Neural cell (in vitro differentiated cells): ENCODE measurements around the gene SSTR5. TPM values are rescaled to one million over a fixed set of nuclear protein-coding genes. Genes with fewer than 3 reads are reported as not detected.

ENCODE experiments used
- H2AFZ ChIP-seq: fragments of 200-600, 300-800 bp; sonication (generic), shearing (Covaris generic); 2 replicates; pipeline ENCODE4 v1.6.0; 2014; ENCODE audit warnings: low read depth, mild to moderate bottlenecking, antibody characterized with exemption, low read length, moderate library complexity
- H3F3A ChIP-seq: fragments of 200-600 bp; shearing (Covaris generic); 2 replicates; pipeline ENCODE4 v1.6.1; 2016; ENCODE audit warnings: mild to moderate bottlenecking, moderate library complexity, mixed read lengths, antibody characterized with exemption, low read length; ENCODE audit not compliant: insufficient read depth, poor library complexity, severe bottlenecking
- H3K27ac ChIP-seq: fragments of 200-600, 300-800 bp; sonication (generic), shearing (Covaris generic); 2 replicates; pipeline ENCODE4 v1.5.1; 2014; ENCODE audit warnings: mild to moderate bottlenecking, low read length, moderate library complexity
- H3K27me3 ChIP-seq: fragments of 300-800, 200-600 bp; sonication (generic), shearing (Covaris generic); 2 replicates; pipeline ENCODE4 v1.6.0; 2014; ENCODE audit warnings: mild to moderate bottlenecking, low read depth, low read length, moderate library complexity; ENCODE audit not compliant: insufficient read depth
- H3K36me3 ChIP-seq: fragments of 300-800, 200-600 bp; sonication (generic), shearing (Covaris generic); 2 replicates; pipeline ENCODE4 v1.5.1; 2014; ENCODE audit warnings: mild to moderate bottlenecking, antibody characterized with exemption, low read length, moderate library complexity; ENCODE audit not compliant: insufficient read depth
- H3K4me2 ChIP-seq: fragments of 300-800, 200-600 bp; sonication (generic), shearing (Covaris generic); 2 replicates; pipeline ENCODE4 v1.6.0; 2014; ENCODE audit warnings: mild to moderate bottlenecking, low read length
- H3K4me3 ChIP-seq: fragments of 300-800, 200-600 bp; sonication (generic), shearing (Covaris generic); 2 replicates; pipeline ENCODE4 v1.5.1; 2014; ENCODE audit warnings: mild to moderate bottlenecking, low read length, moderate library complexity
- H3K79me2 ChIP-seq: fragments of 200-600 bp; shearing (Covaris generic); replicated peaks from 2 replicates; pipeline ENCODE4 v1.6.0; 2014; ENCODE audit warnings: mild to moderate bottlenecking, low read length, moderate library complexity; ENCODE audit not compliant: insufficient read depth
- H3K9ac ChIP-seq: fragments of 300-800, 200-600 bp; sonication (generic), shearing (Covaris generic); 2 replicates; pipeline ENCODE4 v1.6.1; 2016; ENCODE audit warnings: mild to moderate bottlenecking, low read length, mixed read lengths
- H3K9me2 ChIP-seq: fragments of 200-600 bp; shearing (Covaris generic); 2 replicates; pipeline ENCODE4 v1.6.1; 2016; ENCODE audit warnings: mild to moderate bottlenecking, low read length, mixed read lengths; ENCODE audit not compliant: insufficient read depth
- H3K9me3 ChIP-seq: fragments of 200-600, 300-800 bp; sonication (generic), shearing (Covaris generic); 2 replicates; pipeline ENCODE4 v1.6.1; 2016; ENCODE audit warnings: mild to moderate bottlenecking, mixed run types, low read length, moderate library complexity, mixed read lengths
- H4K20me1 ChIP-seq: fragments of 200-600 bp; shearing (Covaris generic); 2 replicates; pipeline ENCODE4 v1.6.1; 2016; ENCODE audit warnings: mild to moderate bottlenecking, mixed run types; ENCODE audit not compliant: insufficient read depth
- CTCF ChIP-seq: fragments of 450-650 bp; IDR thresholded peaks from 2 replicates; pipeline ENCODE4 v1.5.1; 2014; ENCODE audit warnings: antibody characterized with exemption, mild to moderate bottlenecking, moderate library complexity; ENCODE audit not compliant: poor library complexity, severe bottlenecking
- EP300 ChIP-seq: fragments of 450-650 bp; conservative IDR thresholded peaks from 2 replicates; pipeline ENCODE4 v1.6.1; 2014; ENCODE audit warnings: antibody characterized with exemption, mild to moderate bottlenecking, moderate library complexity; ENCODE audit not compliant: poor library complexity, severe bottlenecking
- EZH2 ChIP-seq: fragments of 200-600, 300-800 bp; shearing (Covaris generic), sonication (generic); IDR thresholded peaks from 2 replicates; pipeline ENCODE4 v1.6.1; 2014; ENCODE audit warnings: antibody characterized with exemption, low read length, borderline replicate concordance, mild to moderate bottlenecking; ENCODE audit not compliant: insufficient read depth, poor library complexity, severe bottlenecking
- MXI1 ChIP-seq: fragments of 450-650 bp; conservative IDR thresholded peaks from 2 replicates; pipeline ENCODE4 v1.6.1; 2014; ENCODE audit warnings: antibody characterized with exemption, mild to moderate bottlenecking; ENCODE audit not compliant: poor library complexity, severe bottlenecking
- POLR2AphosphoS5 ChIP-seq: IDR thresholded peaks from 2 replicates; pipeline ENCODE4 v1.6.1; 2012
- RAD21 ChIP-seq: fragments of 450-650 bp; conservative IDR thresholded peaks from 2 replicates; pipeline ENCODE4 v1.6.1; 2014; ENCODE audit warnings: antibody characterized with exemption, mild to moderate bottlenecking, moderate library complexity
- SMC3 ChIP-seq: fragments of 450-650 bp; conservative IDR thresholded peaks from 2 replicates; pipeline ENCODE4 v1.6.1; 2014; ENCODE audit warnings: antibody characterized with exemption, mild to moderate bottlenecking, moderate library complexity; ENCODE audit not compliant: poor library complexity
- TAF1 ChIP-seq: IDR thresholded peaks from 2 replicates; pipeline ENCODE4 v1.6.1; 2012; ENCODE audit warnings: low read depth
- polyA plus RNA-seq: library from polyadenylated mRNA; depleted of rRNA; stranded (reverse); fragments of >200 nt; gene quantifications from 2 replicates; pipeline ENCODE4 v1.2.3, GENCODE V29; 2014
- TF ChIP-seq, protein P1 (sequence below): IDR thresholded peaks from 2 replicates; pipeline ENCODE4 v1.6.1; 2012; ENCODE audit warnings: borderline replicate concordance

SSTR5 gene
- polyA plus RNA-seq, 1 donor from 2014 or later, result not detected

- no peak overlapping the region for H3K4me3 ChIP-seq
- no peaks in the 10 kb centered on the region for H3K27me3 ChIP-seq
- H3K79me2 ChIP-seq, result no peaks in the 10 kb centered on the region
- H3K36me3 ChIP-seq, result no peaks in the 10 kb centered on the region
- TF ChIP-seq MXI1, result no peak
- no peak for TF ChIP-seq RAD21
- TF ChIP-seq CTCF, result no peak
- TF ChIP-seq EZH2, result no peak
- TF ChIP-seq EP300, result no peak
- TF ChIP-seq POLR2AphosphoS5, result no peak
- TF ChIP-seq SMC3, result no peak
- no peak for TF ChIP-seq TAF1
- TF ChIP-seq, protein P1, sequence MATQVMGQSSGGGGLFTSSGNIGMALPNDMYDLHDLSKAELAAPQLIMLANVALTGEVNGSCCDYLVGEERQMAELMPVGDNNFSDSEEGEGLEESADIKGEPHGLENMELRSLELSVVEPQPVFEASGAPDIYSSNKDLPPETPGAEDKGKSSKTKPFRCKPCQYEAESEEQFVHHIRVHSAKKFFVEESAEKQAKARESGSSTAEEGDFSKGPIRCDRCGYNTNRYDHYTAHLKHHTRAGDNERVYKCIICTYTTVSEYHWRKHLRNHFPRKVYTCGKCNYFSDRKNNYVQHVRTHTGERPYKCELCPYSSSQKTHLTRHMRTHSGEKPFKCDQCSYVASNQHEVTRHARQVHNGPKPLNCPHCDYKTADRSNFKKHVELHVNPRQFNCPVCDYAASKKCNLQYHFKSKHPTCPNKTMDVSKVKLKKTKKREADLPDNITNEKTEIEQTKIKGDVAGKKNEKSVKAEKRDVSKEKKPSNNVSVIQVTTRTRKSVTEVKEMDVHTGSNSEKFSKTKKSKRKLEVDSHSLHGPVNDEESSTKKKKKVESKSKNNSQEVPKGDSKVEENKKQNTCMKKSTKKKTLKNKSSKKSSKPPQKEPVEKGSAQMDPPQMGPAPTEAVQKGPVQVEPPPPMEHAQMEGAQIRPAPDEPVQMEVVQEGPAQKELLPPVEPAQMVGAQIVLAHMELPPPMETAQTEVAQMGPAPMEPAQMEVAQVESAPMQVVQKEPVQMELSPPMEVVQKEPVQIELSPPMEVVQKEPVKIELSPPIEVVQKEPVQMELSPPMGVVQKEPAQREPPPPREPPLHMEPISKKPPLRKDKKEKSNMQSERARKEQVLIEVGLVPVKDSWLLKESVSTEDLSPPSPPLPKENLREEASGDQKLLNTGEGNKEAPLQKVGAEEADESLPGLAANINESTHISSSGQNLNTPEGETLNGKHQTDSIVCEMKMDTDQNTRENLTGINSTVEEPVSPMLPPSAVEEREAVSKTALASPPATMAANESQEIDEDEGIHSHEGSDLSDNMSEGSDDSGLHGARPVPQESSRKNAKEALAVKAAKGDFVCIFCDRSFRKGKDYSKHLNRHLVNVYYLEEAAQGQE, result no peak
- H3K9ac ChIP-seq, result no peak overlapping the region
- no peaks in the 10 kb centered on the region for H3F3A ChIP-seq
- no peak overlapping the region for H3K4me2 ChIP-seq
- H2AFZ ChIP-seq, result no peak overlapping the region
- no peak overlapping the region for H3K27ac ChIP-seq
- no peaks in the 10 kb centered on the region for H3K9me2 ChIP-seq
- no peaks in the 10 kb centered on the region for H3K9me3 ChIP-seq
- no peaks in the 10 kb centered on the region for H4K20me1 ChIP-seq
Measured at GRCh38 chr16:1117926-1118325, 45.4 kb downstream of the SSTR5 start.

- H3K4me3 ChIP-seq, result no peak overlapping the region
- no peaks in the 10 kb centered on the region for H3F3A ChIP-seq
- H3K9me3 ChIP-seq, result no peaks in the 10 kb centered on the region
- H3K4me2 ChIP-seq, result no peak overlapping the region
- H2AFZ ChIP-seq, result no peak overlapping the region
- no peak overlapping the region for H3K9ac ChIP-seq
- no peaks in the 10 kb centered on the region for H3K27me3 ChIP-seq
- H3K27ac ChIP-seq, result no peak overlapping the region
- no peaks in the 10 kb centered on the region for H3K79me2 ChIP-seq
- H3K9me2 ChIP-seq, result no peaks in the 10 kb centered on the region
- TF ChIP-seq EZH2 (no peak), TAF1 (no peak)
- H3K36me3 ChIP-seq, result no peaks in the 10 kb centered on the region
- H4K20me1 ChIP-seq, result no peaks in the 10 kb centered on the region
Measured at GRCh38 chr16:1119129-1119528, 46.6 kb downstream of the SSTR5 start.
